ENCODE results near the gene SDR39U1. TPM values are rescaled to one million over a fixed set of nuclear protein-coding genes. Genes with fewer than 3 reads are reported as not detected.

SDR39U1 gene
- total RNA-seq, 2 donors from 2014 or later, result 27.6 to 61.8 TPM

- no peak for TF ChIP-seq CTCF (IDR thresholded peaks at IDR 0.05)
- H3K36me3 ChIP-seq, result no peaks in the 10 kb centered on the region
- no peak overlapping the region for H3K4me3 ChIP-seq
- H3K4me1 ChIP-seq (ENCODE audit: control insufficient read depth in 1 of 2, low read depth in 2 of 2), result peaks cover 4 to 19% of the 10 kb centered on the region in 2 donors
- no peaks in the 10 kb centered on the region for H3K9me3 ChIP-seq
- no peak for DNase-seq (ENCODE audit: low spot score)
- H3K27ac ChIP-seq, result no peak overlapping the region
- no peak for ATAC-seq (ENCODE audit: insufficient number of reproducible peaks, low FRiP score, low read depth)
- no peaks in the 10 kb centered on the region for H3K27me3 ChIP-seq (replicated peaks; ENCODE audit: insufficient read depth)
Observed at GRCh38 chr14:24422694-24423601, 19.6 kb downstream of the SDR39U1 start.

GRCh38 chr14:24422261-24422660, 20.3 kb downstream of the SDR39U1 start:
- no peaks in the 10 kb centered on the region for H3K36me3 ChIP-seq
- no peaks in the 10 kb centered on the region for H3K27me3 ChIP-seq (replicated peaks; ENCODE audit: insufficient read depth)
- H3K27ac ChIP-seq, result no peak overlapping the region
- no peaks in the 10 kb centered on the region for H3K9me3 ChIP-seq
- TF ChIP-seq CTCF (IDR thresholded peaks at IDR 0.05), result no peak
- no peak overlapping the region for H3K4me3 ChIP-seq
- ATAC-seq (ENCODE audit: insufficient number of reproducible peaks, low FRiP score, low read depth) (no peak), DNase-seq (ENCODE audit: low spot score) (no peak)
- peaks cover 4 to 19% of the 10 kb centered on the region in 2 donors for H3K4me1 ChIP-seq (ENCODE audit: control insufficient read depth in 1 of 2, low read depth in 2 of 2)

GRCh38 chr14:24418492-24418873, 24.1 kb downstream of the SDR39U1 start:
- TF ChIP-seq CTCF (IDR thresholded peaks at IDR 0.05), result no peak
- Histone ChIP-seq H3K4me3 (no peak overlapping the region), H3K27ac (no peak overlapping the region), H3K27me3 (replicated peaks; ENCODE audit: insufficient read depth) (no peaks in the 10 kb centered on the region), H3K9me3 (no peaks in the 10 kb centered on the region), H3K36me3 (peaks cover 7% of the 10 kb centered on the region), H3K4me1 (ENCODE audit: control insufficient read depth in 1 of 2, low read depth in 2 of 2) (peaks cover 0 to 9% of the 10 kb centered on the region in 2 donors)
- ATAC-seq (ENCODE audit: insufficient number of reproducible peaks, low FRiP score, low read depth) (no peak), DNase-seq (ENCODE audit: low spot score) (no peak)

- Histone ChIP-seq H3K27me3 (replicated peaks; ENCODE audit: insufficient read depth) (no peaks in the 10 kb centered on the region), H3K9me3 (no peaks in the 10 kb centered on the region), H3K27ac (no peak overlapping the region), H3K4me3 (no peak overlapping the region), H3K36me3 (peaks cover 7% of the 10 kb centered on the region), H3K4me1 (ENCODE audit: control insufficient read depth in 1 of 2, low read depth in 2 of 2) (peaks cover 0 to 9% of the 10 kb centered on the region in 2 donors)
- TF ChIP-seq CTCF (IDR thresholded peaks at IDR 0.05), result no peak
- ATAC-seq (ENCODE audit: insufficient number of reproducible peaks, low FRiP score, low read depth), result no peak
- DNase-seq (ENCODE audit: low spot score), result no peak
Observed at GRCh38 chr14:24417832-24418491, 24.6 kb downstream of the SDR39U1 start.

- Histone ChIP-seq H3K36me3 (peaks cover 7% of the 10 kb centered on the region), H3K27ac (no peak overlapping the region), H3K4me1 (ENCODE audit: control insufficient read depth in 1 of 2, low read depth in 2 of 2) (peaks cover 0 to 9% of the 10 kb centered on the region in 2 donors), H3K4me3 (no peak overlapping the region), H3K9me3 (no peaks in the 10 kb centered on the region), H3K27me3 (replicated peaks; ENCODE audit: insufficient read depth) (no peaks in the 10 kb centered on the region)
- ATAC-seq (ENCODE audit: insufficient number of reproducible peaks, low FRiP score, low read depth) (no peak), DNase-seq (ENCODE audit: low spot score) (no peak)
- TF ChIP-seq CTCF (IDR thresholded peaks at IDR 0.05), result no peak
Observed at GRCh38 chr14:24416932-24417619, 25.5 kb downstream of the SDR39U1 start.
